Cardiac muscle cell (in vitro differentiated cells and primary cell): Measurements from ENCODE around the gene FHIT. TPM values are rescaled to one million over a fixed set of nuclear protein-coding genes. Genes with fewer than 3 reads are reported as not detected.

ENCODE experiments used
- DNase-seq, 2 donors: peaks; one replicate each; pipeline versions ENCODE4 v3.0.0 to v3.0.0-alpha.2; 2010 to 2017; ENCODE audit warnings: low read depth in 1 of 2, low spot score in 1 of 2
- H3K27ac ChIP-seq: fragments of 200-600 bp; sonication (generic); 2 replicates; pipeline ENCODE4 v1.5.1; 2016
- H3K27me3 ChIP-seq: fragments of 200-600 bp; sonication (generic); 2 replicates; pipeline ENCODE4 v1.6.0; 2016; ENCODE audit warnings: control low read depth
- H3K36me3 ChIP-seq: fragments of 200-600 bp; sonication (generic); 2 replicates; pipeline ENCODE4 v1.5.1; 2016; ENCODE audit warnings: control low read depth
- H3K4me1 ChIP-seq: fragments of 200-600 bp; sonication (generic); 2 replicates; pipeline ENCODE4 v1.8.1; 2017; ENCODE audit warnings: low read depth, mild to moderate bottlenecking, mixed run types
- H3K4me3 ChIP-seq: fragments of 200-600 bp; sonication (generic); 2 replicates; pipeline ENCODE4 v1.5.1; 2016; ENCODE audit warnings: mild to moderate bottlenecking
- H3K9me3 ChIP-seq: fragments of 200-600 bp; sonication (generic); 2 replicates; pipeline ENCODE4 v1.5.1; 2017; ENCODE audit warnings: low read depth, mild to moderate bottlenecking, control low read depth
- CTCF ChIP-seq: IDR thresholded peaks from 2 replicates; pipeline ENCODE4 v1.5.1; 2012; ENCODE audit warnings: low read depth, mild to moderate bottlenecking, low read length
- polyA plus RNA-seq: library from polyadenylated mRNA; unstranded; fragments of >200 nt; fragmentation: Nextera tagmentation; extraction: Ambion mirVana; gene quantifications from 2 replicates; pipeline ENCODE4 v1.2.1, GENCODE V29; 2016
- total RNA-seq: library from RNA; depleted of rRNA; stranded (reverse); fragments of >200 nt; gene quantifications from 2 replicates; pipeline ENCODE4 v1.2.3, GENCODE V29; 2016

The FHIT gene
- total and polyA plus RNA-seq, 2 experiments from 2014 or later, result 6.9 to 12.5 TPM

GRCh38 chr3:60434950-60435349 lies 816.3 kb downstream of the FHIT start:
- no peak for TF ChIP-seq CTCF
- Histone ChIP-seq H3K27ac (no peak overlapping the region), H3K27me3 (peaks cover 15% of the 10 kb centered on the region), H3K4me3 (no peak overlapping the region), H3K4me1 (peaks cover 13% of the 10 kb centered on the region), H3K36me3 (no peaks in the 10 kb centered on the region), H3K9me3 (no peaks in the 10 kb centered on the region)
- DNase-seq, result peak in 1 of 2 donors; percentile 30

GRCh38 chr3:60434323-60434722 lies 816.9 kb downstream of the FHIT start:
- TF ChIP-seq CTCF, result no peak
- DNase-seq, result no peak
- Histone ChIP-seq H3K27ac (no peak overlapping the region), H3K4me3 (no peak overlapping the region), H3K27me3 (peaks cover 12% of the 10 kb centered on the region), H3K36me3 (no peaks in the 10 kb centered on the region), H3K9me3 (no peaks in the 10 kb centered on the region), H3K4me1 (peaks cover 13% of the 10 kb centered on the region)

- no peak overlapping the region for H3K27ac ChIP-seq
- H3K36me3 ChIP-seq, result no peaks in the 10 kb centered on the region
- H3K4me1 ChIP-seq, result peaks cover 13% of the 10 kb centered on the region
- DNase-seq, result peak; percentile 42 to 66
- H3K9me3 ChIP-seq, result no peaks in the 10 kb centered on the region
- TF ChIP-seq CTCF, result peak; percentile 29
- H3K27me3 ChIP-seq, result peaks cover 9% of the 10 kb centered on the region
- H3K4me3 ChIP-seq, result no peak overlapping the region
These were observed 819.7 kb downstream of the FHIT start for GRCh38 chr3:60431599-60431958.

GRCh38 chr3:60430205-60430604 lies 821.0 kb downstream of the FHIT start:
- Histone ChIP-seq H3K27me3 (peaks cover 12% of the 10 kb centered on the region), H3K9me3 (no peaks in the 10 kb centered on the region), H3K4me1 (peaks cover 11% of the 10 kb centered on the region), H3K4me3 (no peak overlapping the region), H3K36me3 (no peaks in the 10 kb centered on the region), H3K27ac (no peak overlapping the region)
- DNase-seq, result no peak
- TF ChIP-seq CTCF, result no peak

GRCh38 chr3:60427109-60427508 lies 824.1 kb downstream of the FHIT start:
- Histone ChIP-seq H3K27me3 (peaks cover 4% of the 10 kb centered on the region), H3K4me3 (no peak overlapping the region), H3K9me3 (no peaks in the 10 kb centered on the region), H3K27ac (no peak overlapping the region), H3K36me3 (no peaks in the 10 kb centered on the region), H3K4me1 (peaks cover 6% of the 10 kb centered on the region)
- no peak for DNase-seq
- no peak for TF ChIP-seq CTCF

GRCh38 chr3:60424942-60425341 lies 826.3 kb downstream of the FHIT start:
- H3K27ac ChIP-seq, result no peak overlapping the region
- H3K4me3 ChIP-seq, result no peak overlapping the region
- no peaks in the 10 kb centered on the region for H3K36me3 ChIP-seq
- H3K27me3 ChIP-seq, result peaks cover 5% of the 10 kb centered on the region
- no peaks in the 10 kb centered on the region for H3K4me1 ChIP-seq
- no peak for TF ChIP-seq CTCF
- no peak for DNase-seq
- H3K9me3 ChIP-seq, result no peaks in the 10 kb centered on the region
